DMS 273 treated with DMSO at 0.1 percent for 48 hours (cell line): ENCODE measurements around the gene SLC2A6.

Source experiments
- DNase-seq: peaks from one replicate; lab custom pipeline; 2025; lab: John Stamatoyannopoulos, UW

The SLC2A6 gene

DNA sequence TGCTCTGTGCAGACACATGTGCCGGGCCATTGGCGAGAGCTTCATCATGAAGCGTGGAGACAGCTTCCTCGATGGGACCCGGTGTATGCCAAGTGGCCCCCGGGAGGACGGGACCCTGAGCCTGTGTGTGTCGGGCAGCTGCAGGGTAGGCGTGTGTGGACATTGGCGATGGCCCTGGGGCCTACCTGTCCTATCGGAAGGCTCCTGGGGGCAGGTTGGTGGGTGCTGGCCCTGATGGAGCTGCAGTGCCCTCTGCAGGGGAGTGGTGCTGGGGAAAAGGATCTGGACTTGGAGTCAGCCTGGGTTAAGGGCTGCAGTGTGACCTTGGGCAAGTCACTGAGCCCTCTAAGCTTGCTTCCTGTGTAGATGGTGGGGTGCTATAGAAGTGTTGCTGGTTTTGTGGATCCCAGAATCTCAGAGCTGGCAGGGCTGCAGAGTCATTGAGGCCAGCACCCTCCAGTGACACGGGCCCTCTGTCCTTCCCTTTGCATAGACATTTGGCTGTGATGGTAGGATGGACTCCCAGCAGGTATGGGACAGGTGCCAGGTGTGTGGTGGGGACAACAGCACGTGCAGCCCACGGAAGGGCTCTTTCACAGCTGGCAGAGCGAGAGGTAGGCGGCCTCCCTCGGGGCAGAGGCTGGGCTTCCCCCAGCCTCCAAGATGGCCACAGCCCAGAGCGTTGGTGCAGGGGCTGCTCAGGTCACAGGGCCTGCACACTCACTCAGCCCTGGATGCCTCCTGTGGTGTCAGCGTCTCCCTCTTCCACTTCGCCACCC lies 41.0 kb downstream of the SLC2A6 start:
- DNase-seq, result no peak

GRCh38 chr9:133436681-133437080 lies 42.2 kb downstream of the SLC2A6 start:
- DNase-seq, result no peak

- DNase-seq, result no peak
These were observed 45.5 kb downstream of the SLC2A6 start for GRCh38 chr9:133433351-133433843.

DNA sequence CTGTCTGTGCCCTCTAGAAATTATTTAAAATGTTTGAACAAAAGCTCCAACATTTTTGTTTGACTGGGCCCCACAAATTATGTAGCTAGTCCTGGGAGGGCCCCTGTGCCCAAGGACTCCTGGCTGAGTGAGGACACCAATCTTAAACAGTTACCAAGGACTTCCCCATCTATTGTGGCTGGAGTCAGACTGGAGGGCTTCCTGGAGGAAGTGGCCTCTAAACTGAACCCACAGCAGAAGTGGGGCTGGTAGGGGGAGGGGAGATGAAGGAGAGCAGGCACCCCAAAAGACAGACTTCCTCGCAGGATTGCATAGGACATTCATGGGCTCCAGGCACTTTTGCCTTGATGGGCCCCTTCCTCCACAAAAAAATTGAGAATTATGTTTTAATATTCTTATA lies 48.7 kb downstream of the SLC2A6 start:
- DNase-seq, result no peak

- DNase-seq, result no peak
These were observed 49.2 kb downstream of the SLC2A6 start for GRCh38 chr9:133429641-133430161.

DNA sequence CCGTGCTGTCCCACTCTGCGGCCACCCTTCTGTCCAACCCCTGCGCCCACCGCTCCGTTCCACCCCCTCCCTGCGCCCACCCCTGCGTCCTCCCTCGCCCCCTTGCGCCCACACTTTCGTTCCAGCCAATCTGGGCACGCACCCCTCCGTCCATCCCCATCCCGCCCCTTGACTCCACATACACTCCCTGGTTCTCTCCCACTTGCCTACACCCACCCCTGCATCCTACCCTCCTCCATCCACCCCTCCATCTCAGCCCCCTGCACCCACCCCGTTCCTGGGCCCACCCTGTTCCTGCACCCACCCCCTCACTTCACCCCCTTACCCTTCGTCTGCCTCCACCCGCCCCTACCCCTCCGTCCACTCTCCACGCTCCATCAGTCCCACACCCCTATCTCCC lies 49.7 kb downstream of the SLC2A6 start:
- DNase-seq, result no peak

GRCh38 chr9:133428617-133429101 lies 50.2 kb downstream of the SLC2A6 start:
- no peak for DNase-seq

- DNase-seq, result no peak
These were observed 51.1 kb downstream of the SLC2A6 start for GRCh38 chr9:133427658-133428348.

DNA sequence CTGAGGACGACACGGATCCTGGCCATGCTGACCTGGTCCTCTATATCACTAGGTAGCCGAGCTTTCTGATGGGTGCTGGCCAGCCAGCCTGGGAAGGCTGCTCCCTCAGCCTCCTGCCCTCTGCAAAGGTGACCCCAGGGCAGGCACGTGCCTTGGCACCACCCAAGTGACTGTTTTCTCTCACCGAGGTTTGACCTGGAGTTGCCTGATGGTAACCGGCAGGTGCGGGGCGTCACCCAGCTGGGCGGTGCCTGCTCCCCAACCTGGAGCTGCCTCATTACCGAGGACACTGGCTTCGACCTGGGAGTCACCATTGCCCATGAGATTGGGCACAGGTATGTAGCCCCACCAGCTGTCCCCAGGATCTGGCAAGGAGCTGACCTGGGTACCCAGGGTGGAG lies 52.9 kb downstream of the SLC2A6 start:
- DNase-seq, result no peak

- no peak for DNase-seq
These were observed 53.8 kb downstream of the SLC2A6 start for GRCh38 chr9:133425049-133425632.

DNA sequence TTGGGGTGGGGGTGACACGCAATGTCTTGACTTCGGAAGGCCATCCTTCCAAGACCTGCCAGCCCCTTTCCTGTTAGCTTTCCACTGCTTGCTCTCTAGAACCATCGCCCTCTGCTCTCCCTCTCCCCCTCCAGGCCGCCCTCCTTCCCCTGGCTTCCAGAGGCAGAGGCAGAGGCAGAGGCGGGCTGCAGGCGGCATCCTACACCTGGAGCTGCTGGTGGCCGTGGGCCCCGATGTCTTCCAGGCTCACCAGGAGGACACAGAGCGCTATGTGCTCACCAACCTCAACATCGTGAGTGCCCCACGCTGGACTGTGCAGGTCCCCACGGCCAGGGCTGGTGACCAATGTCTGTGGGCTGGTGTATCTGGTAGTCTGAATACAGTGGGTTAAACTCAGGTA lies 54.7 kb downstream of the SLC2A6 start:
- DNase-seq, result no peak

DNA sequence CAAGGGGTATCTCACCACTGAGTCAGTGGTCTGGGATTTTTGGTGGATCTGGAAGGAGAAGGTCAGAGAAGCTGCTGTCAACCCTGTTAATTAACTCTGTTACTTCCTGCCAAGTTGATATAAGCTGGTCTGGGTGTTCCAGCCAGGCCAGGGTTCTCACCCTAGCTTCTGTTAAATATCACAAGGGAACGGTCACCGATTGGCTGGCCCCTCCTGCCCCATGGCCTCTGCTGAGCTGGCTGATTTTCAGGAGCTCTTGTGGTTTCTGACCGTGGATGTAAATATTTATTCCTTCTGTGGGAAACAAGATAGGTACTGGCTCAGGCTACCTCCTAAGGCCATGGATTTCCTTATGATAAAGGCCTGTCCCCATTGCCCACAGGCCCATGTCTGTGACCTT lies 55.7 kb downstream of the SLC2A6 start:
- DNase-seq, result no peak

- no peak for DNase-seq
These were observed 57.0 kb downstream of the SLC2A6 start, which contains the start of gene ADAMTS13 for GRCh38 chr9:133421615-133422542. TSS of gene ADAMTS13 (plus strand) at chr9:133422367. CDS start at chr9:133422444, 77 bp downstream.
